HG03139 (cell line): Measurements from ENCODE around the gene HNRNPU.

Source experiments
- ATAC-seq: cut with Tn5 transposase; IDR thresholded peaks from one replicate; pipeline ENCODE4 v1.9.1; 2021; ENCODE audit not compliant: unreplicated experiment

The HNRNPU gene

GRCh38 chr1:244810221-244810620, 54.1 kb downstream of the HNRNPU start:
- ATAC-seq = no peak

- no peak for ATAC-seq
Measured at GRCh38 chr1:244807138-244807537, 57.2 kb downstream of the HNRNPU start.

- ATAC-seq = no peak
Measured at GRCh38 chr1:244804841-244805240, 59.5 kb downstream of the HNRNPU start.

- ATAC-seq = no peak
Measured at GRCh38 chr1:244802556-244803239, 61.6 kb downstream of the HNRNPU start.

GRCh38 chr1:244802041-244802440, 62.3 kb downstream of the HNRNPU start:
- ATAC-seq = no peak

- ATAC-seq = no peak
Measured at GRCh38 chr1:244801246-244801645, 63.1 kb downstream of the HNRNPU start.

- no peak for ATAC-seq
Measured at GRCh38 chr1:244800821-244801220, 63.5 kb downstream of the HNRNPU start.
